ENCODE data around the gene SUN1.

SUN1 gene

GRCh38 chr7:889391-889790, 57.1 kb downstream of the SUN1 start:
- no peak for DNase-seq (ENCODE audit: low read depth in 2 of 2)

GRCh38 chr7:890868-891267, 58.6 kb downstream of the SUN1 start:
- DNase-seq (ENCODE audit: low read depth in 2 of 2), result no peak

GRCh38 chr7:891291-891690, 59.0 kb downstream of the SUN1 start:
- DNase-seq (ENCODE audit: low read depth in 2 of 2), result no peak

- DNase-seq (ENCODE audit: low read depth in 2 of 2), result no peak
Measured at GRCh38 chr7:891805-892204, 59.5 kb downstream of the SUN1 start.

DNA sequence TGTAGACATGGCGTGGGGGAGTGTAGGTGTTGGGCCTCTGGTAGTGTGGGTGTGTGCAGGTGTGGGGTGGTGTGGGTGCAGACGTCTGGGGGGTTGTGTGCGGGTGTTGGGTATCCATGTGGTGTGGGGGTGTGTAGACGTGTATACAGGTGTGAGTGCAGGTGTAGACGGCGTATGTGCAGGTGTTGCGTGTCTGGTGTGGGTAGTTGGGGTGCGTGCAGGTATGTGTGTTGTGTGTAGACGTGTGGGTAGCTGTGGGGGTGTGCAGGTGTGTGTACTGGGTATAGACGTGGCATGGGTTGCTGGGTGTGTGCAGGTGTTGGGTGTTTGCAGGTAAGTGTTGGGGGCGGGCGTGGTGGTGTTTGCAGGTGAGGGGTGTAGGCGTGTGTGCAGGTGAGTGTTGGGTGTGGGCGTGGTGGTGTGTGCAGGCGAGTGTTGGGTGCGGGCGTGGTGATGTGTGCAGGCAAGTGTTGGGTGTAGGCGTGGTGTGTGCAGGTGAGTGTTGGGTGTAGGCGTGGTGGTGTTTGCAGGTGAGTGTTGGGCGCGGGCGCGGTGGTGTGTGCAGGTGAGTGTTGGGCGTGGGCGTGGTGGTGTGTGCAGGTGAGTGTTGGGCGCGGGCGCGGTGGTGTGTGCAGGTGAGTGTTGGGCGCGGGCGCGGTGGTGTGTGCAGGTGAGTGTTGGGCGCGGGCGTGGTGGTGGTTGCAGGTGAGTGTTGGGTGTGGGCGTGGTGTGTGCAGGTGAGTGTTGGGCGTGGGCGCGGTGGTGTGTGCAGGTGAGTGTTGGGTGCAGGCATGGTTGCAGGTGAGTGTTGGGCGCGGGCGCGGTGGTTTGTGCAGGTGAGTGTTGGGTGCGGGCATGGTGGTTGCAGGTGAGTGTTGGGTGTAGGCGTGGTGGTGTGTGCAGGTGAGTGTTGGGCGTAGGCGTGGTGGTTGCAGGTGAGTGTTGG, 60.6 kb downstream of the SUN1 start:
- DNase-seq (ENCODE audit: low read depth in 2 of 2), result no peak

GRCh38 chr7:893686-894085, 61.4 kb downstream of the SUN1 start:
- no peak for DNase-seq (ENCODE audit: low read depth in 2 of 2)

DNA sequence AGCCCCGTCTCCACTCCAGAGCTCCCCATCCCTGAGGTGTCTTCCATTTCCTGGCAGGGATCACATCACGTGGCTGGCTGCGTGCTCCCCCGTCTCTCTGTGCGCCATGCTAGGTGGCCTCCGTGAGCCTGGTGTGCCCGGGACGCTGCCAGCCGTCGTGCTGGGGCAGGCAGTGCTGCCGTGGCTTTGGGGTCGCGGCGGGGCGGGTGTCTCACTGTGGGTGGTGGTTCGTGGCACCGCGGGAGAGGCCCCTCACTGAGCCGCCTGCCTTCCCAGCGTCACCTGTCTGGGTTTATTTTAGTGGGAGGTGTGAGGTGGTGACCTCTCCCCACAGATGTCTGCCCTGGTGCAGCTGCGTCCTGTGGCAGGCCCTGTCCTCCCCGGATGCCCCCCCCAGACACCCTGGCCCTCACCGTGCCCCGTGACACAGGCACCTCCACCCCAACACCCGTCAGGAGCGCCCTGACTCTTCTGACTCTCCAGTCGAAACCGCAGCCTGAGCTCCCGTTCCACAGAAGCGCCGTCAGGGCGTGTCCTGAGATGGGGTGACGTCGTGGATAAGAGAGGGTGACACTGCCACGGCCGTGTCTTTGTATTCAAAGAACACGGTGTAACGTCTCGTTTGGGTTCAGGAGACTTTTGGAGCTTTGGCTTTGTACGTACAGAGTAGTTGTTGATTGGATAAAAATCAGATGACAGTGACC, 62.0 kb downstream of the SUN1 start:
- DNase-seq (ENCODE audit: low read depth in 2 of 2), result no peak

GRCh38 chr7:894927-895450, 62.7 kb downstream of the SUN1 start:
- DNase-seq (ENCODE audit: low read depth in 2 of 2), result no peak

- DNase-seq (ENCODE audit: low read depth in 2 of 2), result no peak
Measured at GRCh38 chr7:895451-896052, 63.3 kb downstream of the SUN1 start.

GRCh38 chr7:896346-897075, 64.2 kb downstream of the SUN1 start:
- no peak for DNase-seq (ENCODE audit: low read depth in 2 of 2)

- DNase-seq (ENCODE audit: low read depth in 2 of 2), result no peak
Measured at GRCh38 chr7:897086-897485, 64.8 kb downstream of the SUN1 start.

DNA sequence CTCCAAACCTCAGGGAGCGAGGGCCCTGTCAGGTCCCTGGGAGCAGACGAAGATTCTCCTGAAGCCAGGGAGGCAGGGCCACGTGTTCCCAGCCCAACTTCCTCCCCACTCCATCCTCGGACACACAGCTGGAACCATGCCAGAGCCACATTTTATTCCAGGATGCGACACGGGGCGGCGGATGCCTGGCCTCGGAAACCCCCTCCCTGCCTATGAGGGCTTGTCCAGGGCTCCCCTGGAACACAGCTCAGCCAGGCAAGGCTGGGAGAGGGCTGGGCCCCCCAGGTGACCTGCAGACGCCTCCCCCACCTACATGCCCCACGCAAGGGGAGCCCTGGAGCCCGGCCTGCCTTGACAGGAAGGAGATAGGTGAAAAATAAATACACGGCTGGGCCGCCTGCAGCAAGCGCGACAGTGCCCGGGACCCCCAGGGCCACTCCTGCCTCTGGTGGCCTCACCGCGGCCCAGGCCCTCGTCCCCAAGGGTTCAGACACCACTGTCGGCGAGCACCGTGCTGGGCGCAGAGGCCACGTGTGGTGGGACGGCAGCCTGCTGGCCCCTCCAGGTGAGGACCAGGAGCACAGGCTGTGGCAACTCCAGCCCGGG, 65.6 kb downstream of the SUN1 start:
- no peak for DNase-seq (ENCODE audit: low read depth in 2 of 2)

GRCh38 chr7:898460-898854, 66.2 kb downstream of the SUN1 start:
- no peak for DNase-seq (ENCODE audit: low read depth in 2 of 2)

- no peak for DNase-seq (ENCODE audit: low read depth in 2 of 2)
Measured at GRCh38 chr7:898855-899681, 66.8 kb downstream of the SUN1 start.

- DNase-seq (ENCODE audit: low read depth in 2 of 2), result no peak
Measured at GRCh38 chr7:899806-900205, 67.5 kb downstream of the SUN1 start.

DNA sequence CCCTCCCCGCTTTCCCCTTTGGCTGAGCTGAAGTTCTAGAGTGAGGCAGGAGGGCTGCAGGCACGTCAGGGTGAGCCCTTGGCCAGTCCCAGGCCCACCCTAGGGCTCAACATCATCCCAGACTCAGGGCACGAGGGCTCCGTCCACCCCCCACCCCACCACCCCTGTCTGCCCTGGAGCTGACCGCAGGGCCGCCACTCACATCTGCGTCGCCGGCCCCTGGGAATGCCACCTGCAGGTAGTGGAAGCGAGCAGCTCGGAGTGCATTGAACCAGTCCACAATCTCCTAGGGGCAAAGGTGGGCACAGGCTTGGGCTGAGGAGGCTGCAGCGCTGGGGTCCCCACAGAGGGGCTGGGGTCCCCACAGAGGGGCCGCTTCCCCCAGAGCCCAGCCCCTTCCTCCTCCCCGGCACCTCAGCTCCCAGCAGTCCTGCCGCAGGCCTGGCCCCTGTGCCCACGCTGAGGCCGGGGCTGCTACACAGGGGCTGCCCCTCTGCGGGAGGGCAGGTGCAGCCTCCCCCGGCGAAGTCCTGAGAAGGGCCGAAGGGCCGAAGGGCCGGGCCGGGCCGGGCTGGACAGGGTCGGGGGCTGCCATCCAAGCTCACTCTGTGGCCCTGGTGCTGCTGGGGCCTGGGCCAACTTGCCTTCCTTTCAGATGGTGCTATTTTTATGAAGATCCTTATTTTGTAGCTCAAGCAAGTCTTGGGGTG, 68.2 kb downstream of the SUN1 start:
- DNase-seq (ENCODE audit: low read depth in 2 of 2), result no peak

- DNase-seq (ENCODE audit: low read depth in 2 of 2), result no peak
Measured at GRCh38 chr7:901041-901387, 68.7 kb downstream of the SUN1 start.

GRCh38 chr7:901388-902154, 69.3 kb downstream of the SUN1 start:
- DNase-seq (ENCODE audit: low read depth in 2 of 2), result no peak

GRCh38 chr7:902996-903395, 70.7 kb downstream of the SUN1 start:
- DNase-seq (ENCODE audit: low read depth in 2 of 2), result no peak

All from activated CD8-positive, alpha-beta memory T cell treated with anti-CD3 and anti-CD28 coated beads for 4 hours (primary cell).